Measurements from ENCODE around the gene KANK4.

Gene KANK4

GRCh38 chr1:62213075-62213914, 105.9 kb downstream of the KANK4 start:
- Histone ChIP-seq H2BK15ac (ENCODE audit: low read length) (no peak overlapping the region), H3K4ac (ENCODE audit: low read length) (no peak overlapping the region), H2BK5ac (ENCODE audit: low read length) (no peak overlapping the region), H2BK12ac (ENCODE audit: low read length) (no peak overlapping the region), H3K4me2 (ENCODE audit: insufficient read depth, low read length, poor library complexity, severe bottlenecking) (no peak overlapping the region), H3K27ac (replicated peaks; ENCODE audit: low read length) (no peak overlapping the region), H2BK120ac (ENCODE audit: low read depth, low read length) (no peak overlapping the region), H3K18ac (ENCODE audit: low read length) (no peak overlapping the region), H2AFZ (ENCODE audit: low read length) (no peak overlapping the region), H3K9ac (ENCODE audit: low read depth, low read length, poor library complexity) (no peak overlapping the region), H4K8ac (ENCODE audit: low read depth, low read length) (no peak overlapping the region), H4K91ac (ENCODE audit: low read depth, low read length, poor library complexity) (no peak overlapping the region), H3K9me3 (replicated peaks in 1 of 2; ENCODE audit: control insufficient read depth in 2 of 2, insufficient read depth in 1 of 2, low read depth in 1 of 2, low read length in 2 of 2) (peaks cover 2 to 6% of the 10 kb centered on the region in 2 donors), H3K27me3 (ENCODE audit: control insufficient read depth in 3 of 3, insufficient read depth in 3 of 3, low read depth in 1 of 3, low read length in 3 of 3) (no peaks in the 10 kb centered on the region), H3K79me1 (ENCODE audit: low read depth, low read length) (peaks cover 3% of the 10 kb centered on the region), H3K4me3 (ENCODE audit: low read length in 2 of 2) (no peak overlapping the region), H3K4me1 (ENCODE audit: control insufficient read depth in 2 of 2, insufficient read depth in 1 of 2, low read depth in 1 of 2, low read length in 2 of 2) (no peaks in the 10 kb centered on the region), H3K36me3 (replicated peaks in 1 of 2; ENCODE audit: control insufficient read depth in 2 of 2, insufficient read depth in 2 of 2, low read length in 2 of 2) (peaks cover 0 to 9% of the 10 kb centered on the region in 2 donors), H2AK5ac (ENCODE audit: low read depth, low read length) (no peak overlapping the region), H3K14ac (ENCODE audit: low read length) (no peak overlapping the region), H3K23ac (ENCODE audit: low read depth, low read length, poor library complexity) (no peak overlapping the region)
- no peak for DNase-seq (ENCODE audit: low spot score)
- WGBS, 2 donors (ENCODE audit: extremely low coverage in 2 of 2, insufficient read length in 2 of 2, insufficient replicate concordance in 1 of 2): no CpG with 5 or more reads among the region's 6 CpGs

- H2BK12ac ChIP-seq (ENCODE audit: low read length): no peak overlapping the region
- H3K9me3 ChIP-seq (replicated peaks in 1 of 2; ENCODE audit: control insufficient read depth in 2 of 2, insufficient read depth in 1 of 2, low read depth in 1 of 2, low read length in 2 of 2): peaks cover 2 to 9% of the 10 kb centered on the region in 2 donors
- no peaks in the 10 kb centered on the region for H3K4me1 ChIP-seq (ENCODE audit: control insufficient read depth in 2 of 2, insufficient read depth in 1 of 2, low read depth in 1 of 2, low read length in 2 of 2)
- no peak overlapping the region for H3K14ac ChIP-seq (ENCODE audit: low read length)
- H3K79me1 ChIP-seq (ENCODE audit: low read depth, low read length): peaks cover 3% of the 10 kb centered on the region
- H2AK5ac ChIP-seq (ENCODE audit: low read depth, low read length): no peak overlapping the region
- H2BK120ac ChIP-seq (ENCODE audit: low read depth, low read length): no peak overlapping the region
- no CpG with 5 or more reads among the region's 6 CpGs for WGBS, 2 donors (ENCODE audit: extremely low coverage in 2 of 2, insufficient read length in 2 of 2, insufficient replicate concordance in 1 of 2)
- H3K23ac ChIP-seq (ENCODE audit: low read depth, low read length, poor library complexity): no peak overlapping the region
- no peak overlapping the region for H2BK15ac ChIP-seq (ENCODE audit: low read length)
- H3K4ac ChIP-seq (ENCODE audit: low read length): no peak overlapping the region
- H4K8ac ChIP-seq (ENCODE audit: low read depth, low read length): no peak overlapping the region
- no peak overlapping the region for H3K18ac ChIP-seq (ENCODE audit: low read length)
- no peak for DNase-seq (ENCODE audit: low spot score)
- H3K27ac ChIP-seq (replicated peaks; ENCODE audit: low read length): no peak overlapping the region
- H2AFZ ChIP-seq (ENCODE audit: low read length): no peak overlapping the region
- H3K9ac ChIP-seq (ENCODE audit: low read depth, low read length, poor library complexity): no peak overlapping the region
- no peak overlapping the region for H2BK5ac ChIP-seq (ENCODE audit: low read length)
- H3K36me3 ChIP-seq (replicated peaks in 1 of 2; ENCODE audit: control insufficient read depth in 2 of 2, insufficient read depth in 2 of 2, low read length in 2 of 2): peaks cover 0 to 13% of the 10 kb centered on the region in 2 donors
- H3K27me3 ChIP-seq (ENCODE audit: control insufficient read depth in 3 of 3, insufficient read depth in 3 of 3, low read depth in 1 of 3, low read length in 3 of 3): no peaks in the 10 kb centered on the region
- no peak overlapping the region for H3K4me2 ChIP-seq (ENCODE audit: insufficient read depth, low read length, poor library complexity, severe bottlenecking)
- H4K91ac ChIP-seq (ENCODE audit: low read depth, low read length, poor library complexity): no peak overlapping the region
- H3K4me3 ChIP-seq (ENCODE audit: low read length in 2 of 2): no peak overlapping the region
Measured at GRCh38 chr1:62212411-62212810, 106.8 kb downstream of the KANK4 start.

DNA sequence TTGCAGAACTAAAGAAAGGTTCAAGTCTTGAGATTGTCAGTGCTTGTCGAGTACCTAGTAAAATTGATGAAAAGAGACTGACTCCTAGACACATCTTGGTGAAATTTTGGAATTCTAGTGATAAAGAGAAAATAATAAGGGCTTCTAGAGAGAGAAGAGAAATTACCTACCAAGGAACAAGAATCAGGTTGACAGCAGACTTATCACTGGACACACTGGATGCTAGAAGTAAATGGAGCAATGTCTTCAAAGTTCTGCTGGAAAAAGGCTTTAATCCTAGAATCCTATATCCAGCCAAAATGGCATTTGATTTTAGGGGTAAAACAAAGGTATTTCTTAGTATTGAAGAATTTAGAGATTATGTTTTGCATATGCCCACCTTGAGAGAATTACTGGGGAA, 108.3 kb downstream of the KANK4 start:
- Histone ChIP-seq H3K27ac (replicated peaks; ENCODE audit: low read length) (no peak overlapping the region), H3K27me3 (ENCODE audit: control insufficient read depth in 3 of 3, insufficient read depth in 3 of 3, low read depth in 1 of 3, low read length in 3 of 3) (no peaks in the 10 kb centered on the region), H3K14ac (ENCODE audit: low read length) (no peak overlapping the region), H3K18ac (ENCODE audit: low read length) (no peak overlapping the region), H3K4ac (ENCODE audit: low read length) (no peak overlapping the region), H2BK12ac (ENCODE audit: low read length) (no peak overlapping the region), H3K4me1 (ENCODE audit: control insufficient read depth in 2 of 2, insufficient read depth in 1 of 2, low read depth in 1 of 2, low read length in 2 of 2) (no peaks in the 10 kb centered on the region), H3K79me1 (ENCODE audit: low read depth, low read length) (peaks cover 3% of the 10 kb centered on the region), H3K36me3 (replicated peaks in 1 of 2; ENCODE audit: control insufficient read depth in 2 of 2, insufficient read depth in 2 of 2, low read length in 2 of 2) (peaks cover 0 to 14% of the 10 kb centered on the region in 2 donors), H2BK5ac (ENCODE audit: low read length) (no peak overlapping the region), H2AFZ (ENCODE audit: low read length) (no peak overlapping the region), H2BK120ac (ENCODE audit: low read depth, low read length) (no peak overlapping the region), H3K23ac (ENCODE audit: low read depth, low read length, poor library complexity) (no peak overlapping the region), H3K4me3 (ENCODE audit: low read length in 2 of 2) (no peak overlapping the region), H2BK15ac (ENCODE audit: low read length) (no peak overlapping the region), H4K8ac (ENCODE audit: low read depth, low read length) (no peak overlapping the region), H3K4me2 (ENCODE audit: insufficient read depth, low read length, poor library complexity, severe bottlenecking) (no peak overlapping the region), H3K9me3 (replicated peaks in 1 of 2; ENCODE audit: control insufficient read depth in 2 of 2, insufficient read depth in 1 of 2, low read depth in 1 of 2, low read length in 2 of 2) (peaks cover 2 to 10% of the 10 kb centered on the region in 2 donors), H3K9ac (ENCODE audit: low read depth, low read length, poor library complexity) (no peak overlapping the region), H2AK5ac (ENCODE audit: low read depth, low read length) (no peak overlapping the region), H4K91ac (ENCODE audit: low read depth, low read length, poor library complexity) (no peak overlapping the region)
- DNase-seq (ENCODE audit: low spot score): no peak
- no CpG with 5 or more reads among the region's 1 CpG for WGBS, 2 donors (ENCODE audit: extremely low coverage in 2 of 2, insufficient read length in 2 of 2, insufficient replicate concordance in 1 of 2)

- H3K36me3 ChIP-seq (replicated peaks in 1 of 2; ENCODE audit: control insufficient read depth in 2 of 2, insufficient read depth in 2 of 2, low read length in 2 of 2): peaks cover 0 to 17% of the 10 kb centered on the region in 2 donors
- H3K9me3 ChIP-seq (replicated peaks in 1 of 2; ENCODE audit: control insufficient read depth in 2 of 2, insufficient read depth in 1 of 2, low read depth in 1 of 2, low read length in 2 of 2): peaks cover 2 to 12% of the 10 kb centered on the region in 2 donors
- no peaks in the 10 kb centered on the region for H3K27me3 ChIP-seq (ENCODE audit: control insufficient read depth in 3 of 3, insufficient read depth in 3 of 3, low read depth in 1 of 3, low read length in 3 of 3)
- no peak overlapping the region for H3K4me3 ChIP-seq (ENCODE audit: low read length in 2 of 2)
- H3K4me1 ChIP-seq (ENCODE audit: control insufficient read depth in 2 of 2, insufficient read depth in 1 of 2, low read depth in 1 of 2, low read length in 2 of 2): no peaks in the 10 kb centered on the region
- no peak overlapping the region for H2BK15ac ChIP-seq (ENCODE audit: low read length)
- DNase-seq (ENCODE audit: low spot score): no peak
- H2AK5ac ChIP-seq (ENCODE audit: low read depth, low read length): no peak overlapping the region
- no peak overlapping the region for H4K8ac ChIP-seq (ENCODE audit: low read depth, low read length)
- no peak overlapping the region for H3K4ac ChIP-seq (ENCODE audit: low read length)
- no peak overlapping the region for H2BK5ac ChIP-seq (ENCODE audit: low read length)
- peaks cover 3% of the 10 kb centered on the region for H3K79me1 ChIP-seq (ENCODE audit: low read depth, low read length)
- no peak overlapping the region for H3K23ac ChIP-seq (ENCODE audit: low read depth, low read length, poor library complexity)
- no peak overlapping the region for H3K9ac ChIP-seq (ENCODE audit: low read depth, low read length, poor library complexity)
- H3K27ac ChIP-seq (replicated peaks; ENCODE audit: low read length): no peak overlapping the region
- H2BK12ac ChIP-seq (ENCODE audit: low read length): no peak overlapping the region
- H4K91ac ChIP-seq (ENCODE audit: low read depth, low read length, poor library complexity): no peak overlapping the region
- H3K18ac ChIP-seq (ENCODE audit: low read length): no peak overlapping the region
- H3K14ac ChIP-seq (ENCODE audit: low read length): no peak overlapping the region
- no peak overlapping the region for H3K4me2 ChIP-seq (ENCODE audit: insufficient read depth, low read length, poor library complexity, severe bottlenecking)
- no CpG with 5 or more reads among the region's 1 CpG for WGBS, 2 donors (ENCODE audit: extremely low coverage in 2 of 2, insufficient read length in 2 of 2, insufficient replicate concordance in 1 of 2)
- no peak overlapping the region for H2AFZ ChIP-seq (ENCODE audit: low read length)
- H2BK120ac ChIP-seq (ENCODE audit: low read depth, low read length): no peak overlapping the region
Measured at GRCh38 chr1:62209931-62210595, 109.2 kb downstream of the KANK4 start.
